NCI-H146 treated with DMSO at 0.1 percent for 48 hours (cell line): ENCODE results near the gene TPRG1L.
A peak's percentile ranks its signal among the peaks of the same experiment; 100 is the strongest.
"Not testable (repeated sequence)": the region's sequence is repeated elsewhere in the genome, so short reads cannot be mapped to it uniquely, and the experiment has no call there.

Experiments used
- DNase-seq: peaks from one replicate; lab custom pipeline; 2025; ENCODE audit not compliant: unreplicated experiment; lab: John Stamatoyannopoulos, UW

Gene TPRG1L

GRCh38 chr1:3624200-3625136 lies at the start of gene TPRG1L:
Gene TPRG1L (plus strand): TSS chr1:3625015. CDS start chr1:3625073, 58 bp downstream.
- DNase-seq: peak; percentile 78

GRCh38 chr1:3575515-3575914 lies 49.3 kb upstream of the TPRG1L start:
- not testable (repeated sequence) for DNase-seq

GRCh38 chr1:3575993-3576392 lies 48.8 kb upstream of the TPRG1L start:
- DNase-seq: no peak

GRCh38 chr1:3577300-3577699 lies 47.5 kb upstream of the TPRG1L start:
- no peak for DNase-seq

- no peak for DNase-seq
Observed at GRCh38 chr1:3577711-3578432, 46.9 kb upstream of the TPRG1L start.

GRCh38 chr1:3578433-3578805 lies 46.4 kb upstream of the TPRG1L start:
- no peak for DNase-seq

GRCh38 chr1:3578906-3579305 lies 45.9 kb upstream of the TPRG1L start:
- no peak for DNase-seq

GRCh38 chr1:3579626-3580025 lies 45.2 kb upstream of the TPRG1L start:
- DNase-seq: no peak

- no peak for DNase-seq
Observed at GRCh38 chr1:3580231-3580630, 44.6 kb upstream of the TPRG1L start.

GRCh38 chr1:3581296-3582036 lies 43.3 kb upstream of the TPRG1L start:
- DNase-seq: no peak

GRCh38 chr1:3583751-3584150 lies 41.1 kb upstream of the TPRG1L start:
- not testable (repeated sequence) for DNase-seq

- no peak for DNase-seq
Observed at GRCh38 chr1:3584915-3585314, 39.9 kb upstream of the TPRG1L start.

- not testable (repeated sequence) for DNase-seq
Observed at GRCh38 chr1:3585353-3585868, 39.4 kb upstream of the TPRG1L start.

GRCh38 chr1:3585940-3586568 lies 38.8 kb upstream of the TPRG1L start:
- DNase-seq: no peak

GRCh38 chr1:3586986-3587759 lies 37.6 kb upstream of the TPRG1L start:
- DNase-seq: no peak

GRCh38 chr1:3588395-3588794 lies 36.4 kb upstream of the TPRG1L start:
- no peak for DNase-seq

GRCh38 chr1:3590139-3590763 lies 34.6 kb upstream of the TPRG1L start:
- no peak for DNase-seq

GRCh38 chr1:3590951-3591865 lies 33.6 kb upstream of the TPRG1L start:
- DNase-seq: no peak
